SK-N-SH treated with all-trans-retinoic acid at 6 μM for 48 hours (cell line): ENCODE results near the gene PTGS1.

Experiments
- ATAC-seq: fragments of 200-7000 bp; cut with Tn5 transposase; 3 replicates; pipeline ENCODE4 v1.9.1; 2020; ENCODE audit warnings: mild to moderate bottlenecking, moderate library complexity
- ARNTL ChIP-seq: fragments of 450-650 bp; formaldehyde crosslinking; IDR thresholded peaks from 2 replicates; pipeline ENCODE4 v1.5.0; 2020; ENCODE audit warnings: low read depth, mild to moderate bottlenecking, moderate library complexity, borderline replicate concordance
- BACH2 ChIP-seq: fragments of 250-450 bp; sonication (Bioruptor Pico); IDR thresholded peaks from 2 replicates; pipeline ENCODE4 v1.9.0; 2021; ENCODE audit warnings: mild to moderate bottlenecking, borderline replicate concordance
- CSDC2 ChIP-seq: fragments of 250-450 bp; sonication (Bioruptor Pico); IDR thresholded peaks from 2 replicates; pipeline ENCODE4 v1.5.0; 2020; ENCODE audit warnings: mild to moderate bottlenecking, moderate library complexity
- ESRRG ChIP-seq: fragments of 250-450 bp; sonication (Bioruptor Pico); IDR thresholded peaks from 2 replicates; pipeline ENCODE4 v1.6.1; 2021; ENCODE audit warnings: mild to moderate bottlenecking
- GLIS3 ChIP-seq: fragments of 250-450 bp; sonication (Bioruptor Pico); IDR thresholded peaks from 2 replicates; pipeline ENCODE4 v1.5.0; 2020; ENCODE audit warnings: mild to moderate bottlenecking, moderate library complexity
- ISL1 ChIP-seq: fragments of 250-450 bp; sonication (Bioruptor Pico); IDR thresholded peaks from 2 replicates; pipeline ENCODE4 v2.1.2; 2022; ENCODE audit warnings: mild to moderate bottlenecking, moderate library complexity
- OSR1 ChIP-seq: fragments of 250-450 bp; sonication (Bioruptor Pico); IDR thresholded peaks from 2 replicates; pipeline ENCODE4 v1.8.0; 2022; ENCODE audit warnings: moderate library complexity, mild to moderate bottlenecking, inconsistent platforms
- PATZ1 ChIP-seq: fragments of 250-450 bp; sonication (Bioruptor Pico); IDR thresholded peaks from 2 replicates; pipeline ENCODE4 v1.8.0; 2020; ENCODE audit warnings: mild to moderate bottlenecking, moderate library complexity, borderline replicate concordance
- PPARA ChIP-seq: fragments of 250-450 bp; sonication (Bioruptor Pico); IDR thresholded peaks from 2 replicates; pipeline ENCODE4 v1.5.0; 2020; ENCODE audit warnings: mild to moderate bottlenecking, borderline replicate concordance
- RARB ChIP-seq: fragments of 250-450 bp; sonication (Bioruptor Pico); IDR thresholded peaks from 2 replicates; pipeline ENCODE4 v1.8.0; 2021; ENCODE audit warnings: mild to moderate bottlenecking, moderate library complexity
- SNAI2 ChIP-seq: fragments of 250-450 bp; sonication (Bioruptor Pico); IDR thresholded peaks from 2 replicates; pipeline ENCODE4 v1.5.0; 2020; ENCODE audit warnings: mild to moderate bottlenecking, moderate library complexity
- TCF4 ChIP-seq: fragments of 250-450 bp; sonication (Bioruptor Pico); IDR thresholded peaks from 2 replicates; pipeline ENCODE4 v1.8.0; 2021; ENCODE audit warnings: mild to moderate bottlenecking, moderate library complexity, borderline replicate concordance
- TOX ChIP-seq: fragments of 250-450 bp; sonication (Bioruptor Pico); IDR thresholded peaks from 2 replicates; pipeline ENCODE4 v1.8.0; 2021; ENCODE audit warnings: mild to moderate bottlenecking, moderate library complexity, borderline replicate concordance
- ZC3H10 ChIP-seq: fragments of 250-450 bp; sonication (Bioruptor Pico); IDR thresholded peaks from 2 replicates; pipeline ENCODE4 v1.5.1; 2021; ENCODE audit warnings: mild to moderate bottlenecking, moderate library complexity
- ZFP30 ChIP-seq: fragments of 450-650 bp; formaldehyde crosslinking; IDR thresholded peaks from 2 replicates; pipeline ENCODE4 v1.5.0; 2022; ENCODE audit warnings: mild to moderate bottlenecking, moderate library complexity
- ZNF565 ChIP-seq: fragments of 450-650 bp; formaldehyde crosslinking; conservative IDR thresholded peaks from 2 replicates; pipeline ENCODE4 v1.5.0; 2020; ENCODE audit warnings: low read depth, mild to moderate bottlenecking, moderate library complexity
- ZNF70 ChIP-seq: fragments of 450-650 bp; formaldehyde crosslinking; IDR thresholded peaks from 2 replicates; pipeline ENCODE4 v1.5.0; 2020; ENCODE audit warnings: mild to moderate bottlenecking, moderate library complexity
- ZNF8 ChIP-seq: fragments of 450-650 bp; formaldehyde crosslinking; IDR thresholded peaks from 2 replicates; pipeline ENCODE4 v1.5.0; 2020; ENCODE audit warnings: mild to moderate bottlenecking, moderate library complexity
- TF ChIP-seq, protein P1 (sequence below): fragments of 250-450 bp; sonication (Bioruptor Pico); IDR thresholded peaks from 2 replicates; pipeline ENCODE4 v1.5.1; 2020; ENCODE audit warnings: low read depth, mild to moderate bottlenecking, moderate library complexity
- TF ChIP-seq, protein P2 (sequence below): fragments of 250-450 bp; sonication (Bioruptor Pico); IDR thresholded peaks from 2 replicates; pipeline ENCODE4 v1.8.0; 2021; ENCODE audit warnings: low read depth, mild to moderate bottlenecking, moderate library complexity, borderline replicate concordance
- TF ChIP-seq, protein P3 (sequence below): fragments of 250-450 bp; sonication (Bioruptor Pico); IDR thresholded peaks from 2 replicates; pipeline ENCODE4 v1.5.0; 2020; ENCODE audit warnings: mild to moderate bottlenecking, moderate library complexity
- TF ChIP-seq, protein P4 (sequence below): fragments of 250-450 bp; sonication (Bioruptor Pico); IDR thresholded peaks from 2 replicates; pipeline ENCODE4 v1.5.1; 2021; ENCODE audit warnings: mild to moderate bottlenecking, moderate library complexity

Gene PTGS1

GRCh38 chr9:122332083-122332482 lies 38.7 kb upstream of the PTGS1 start:
- peak; percentile 18; the same call in 2 of the 3 replicates for ATAC-seq
- TF ChIP-seq TOX (CRISPR knock-in tag) = no peak
- TF ChIP-seq GLIS3 (CRISPR knock-in tag) = no peak
- TF ChIP-seq, protein P1, sequence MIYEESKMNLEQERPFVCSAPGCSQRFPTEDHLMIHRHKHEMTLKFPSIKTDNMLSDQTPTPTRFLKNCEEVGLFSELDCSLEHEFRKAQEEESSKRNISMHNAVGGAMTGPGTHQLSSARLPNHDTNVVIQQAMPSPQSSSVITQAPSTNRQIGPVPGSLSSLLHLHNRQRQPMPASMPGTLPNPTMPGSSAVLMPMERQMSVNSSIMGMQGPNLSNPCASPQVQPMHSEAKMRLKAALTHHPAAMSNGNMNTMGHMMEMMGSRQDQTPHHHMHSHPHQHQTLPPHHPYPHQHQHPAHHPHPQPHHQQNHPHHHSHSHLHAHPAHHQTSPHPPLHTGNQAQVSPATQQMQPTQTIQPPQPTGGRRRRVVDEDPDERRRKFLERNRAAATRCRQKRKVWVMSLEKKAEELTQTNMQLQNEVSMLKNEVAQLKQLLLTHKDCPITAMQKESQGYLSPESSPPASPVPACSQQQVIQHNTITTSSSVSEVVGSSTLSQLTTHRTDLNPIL (CRISPR knock-in tag) = no peak
- no peak for TF ChIP-seq ZC3H10
- TF ChIP-seq ZFP30 (CRISPR knock-in tag) = no peak
- TF ChIP-seq RARB (CRISPR knock-in tag) = no peak
- no peak for TF ChIP-seq OSR1 (CRISPR knock-in tag)
- no peak for TF ChIP-seq CSDC2
- no peak for TF ChIP-seq BACH2 (CRISPR knock-in tag)
- TF ChIP-seq ZNF70 (CRISPR knock-in tag) = no peak
- TF ChIP-seq SNAI2 (CRISPR knock-in tag) = no peak
- no peak for TF ChIP-seq ZNF8 (CRISPR knock-in tag)
- no peak for TF ChIP-seq ISL1 (CRISPR knock-in tag)
- TF ChIP-seq ARNTL = no peak
- TF ChIP-seq, all 23 proteins: peak for 0

GRCh38 chr9:122332644-122333043 lies 38.2 kb upstream of the PTGS1 start:
- ATAC-seq = no peak
- TF ChIP-seq, protein P1 (CRISPR knock-in tag) = no peak
- TF ChIP-seq TCF4 (CRISPR knock-in tag) (no peak), RARB (CRISPR knock-in tag) (no peak), PATZ1 (no peak), ZNF8 (CRISPR knock-in tag) (no peak), ZFP30 (CRISPR knock-in tag) (no peak), TOX (CRISPR knock-in tag) (no peak), ESRRG (no peak), CSDC2 (no peak), PPARA (CRISPR knock-in tag) (no peak), SNAI2 (CRISPR knock-in tag) (no peak), BACH2 (CRISPR knock-in tag) (no peak), ZNF70 (CRISPR knock-in tag) (no peak), GLIS3 (CRISPR knock-in tag) (no peak), ARNTL (no peak), OSR1 (CRISPR knock-in tag) (no peak), ZC3H10 (no peak), ISL1 (CRISPR knock-in tag) (no peak)
- TF ChIP-seq, protein P2, sequence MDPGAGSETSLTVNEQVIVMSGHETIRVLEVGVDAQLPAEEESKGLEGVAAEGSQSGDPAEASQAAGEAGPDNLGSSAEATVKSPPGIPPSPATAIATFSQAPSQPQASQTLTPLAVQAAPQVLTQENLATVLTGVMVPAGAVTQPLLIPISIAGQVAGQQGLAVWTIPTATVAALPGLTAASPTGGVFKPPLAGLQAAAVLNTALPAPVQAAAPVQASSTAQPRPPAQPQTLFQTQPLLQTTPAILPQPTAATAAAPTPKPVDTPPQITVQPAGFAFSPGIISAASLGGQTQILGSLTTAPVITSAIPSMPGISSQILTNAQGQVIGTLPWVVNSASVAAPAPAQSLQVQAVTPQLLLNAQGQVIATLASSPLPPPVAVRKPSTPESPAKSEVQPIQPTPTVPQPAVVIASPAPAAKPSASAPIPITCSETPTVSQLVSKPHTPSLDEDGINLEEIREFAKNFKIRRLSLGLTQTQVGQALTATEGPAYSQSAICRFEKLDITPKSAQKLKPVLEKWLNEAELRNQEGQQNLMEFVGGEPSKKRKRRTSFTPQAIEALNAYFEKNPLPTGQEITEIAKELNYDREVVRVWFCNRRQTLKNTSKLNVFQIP (CRISPR knock-in tag) = no peak
- TF ChIP-seq, protein P3, sequence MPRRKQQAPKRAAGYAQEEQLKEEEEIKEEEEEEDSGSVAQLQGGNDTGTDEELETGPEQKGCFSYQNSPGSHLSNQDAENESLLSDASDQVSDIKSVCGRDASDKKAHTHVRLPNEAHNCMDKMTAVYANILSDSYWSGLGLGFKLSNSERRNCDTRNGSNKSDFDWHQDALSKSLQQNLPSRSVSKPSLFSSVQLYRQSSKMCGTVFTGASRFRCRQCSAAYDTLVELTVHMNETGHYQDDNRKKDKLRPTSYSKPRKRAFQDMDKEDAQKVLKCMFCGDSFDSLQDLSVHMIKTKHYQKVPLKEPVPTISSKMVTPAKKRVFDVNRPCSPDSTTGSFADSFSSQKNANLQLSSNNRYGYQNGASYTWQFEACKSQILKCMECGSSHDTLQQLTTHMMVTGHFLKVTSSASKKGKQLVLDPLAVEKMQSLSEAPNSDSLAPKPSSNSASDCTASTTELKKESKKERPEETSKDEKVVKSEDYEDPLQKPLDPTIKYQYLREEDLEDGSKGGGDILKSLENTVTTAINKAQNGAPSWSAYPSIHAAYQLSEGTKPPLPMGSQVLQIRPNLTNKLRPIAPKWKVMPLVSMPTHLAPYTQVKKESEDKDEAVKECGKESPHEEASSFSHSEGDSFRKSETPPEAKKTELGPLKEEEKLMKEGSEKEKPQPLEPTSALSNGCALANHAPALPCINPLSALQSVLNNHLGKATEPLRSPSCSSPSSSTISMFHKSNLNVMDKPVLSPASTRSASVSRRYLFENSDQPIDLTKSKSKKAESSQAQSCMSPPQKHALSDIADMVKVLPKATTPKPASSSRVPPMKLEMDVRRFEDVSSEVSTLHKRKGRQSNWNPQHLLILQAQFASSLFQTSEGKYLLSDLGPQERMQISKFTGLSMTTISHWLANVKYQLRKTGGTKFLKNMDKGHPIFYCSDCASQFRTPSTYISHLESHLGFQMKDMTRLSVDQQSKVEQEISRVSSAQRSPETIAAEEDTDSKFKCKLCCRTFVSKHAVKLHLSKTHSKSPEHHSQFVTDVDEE (CRISPR knock-in tag) = no peak

DNA sequence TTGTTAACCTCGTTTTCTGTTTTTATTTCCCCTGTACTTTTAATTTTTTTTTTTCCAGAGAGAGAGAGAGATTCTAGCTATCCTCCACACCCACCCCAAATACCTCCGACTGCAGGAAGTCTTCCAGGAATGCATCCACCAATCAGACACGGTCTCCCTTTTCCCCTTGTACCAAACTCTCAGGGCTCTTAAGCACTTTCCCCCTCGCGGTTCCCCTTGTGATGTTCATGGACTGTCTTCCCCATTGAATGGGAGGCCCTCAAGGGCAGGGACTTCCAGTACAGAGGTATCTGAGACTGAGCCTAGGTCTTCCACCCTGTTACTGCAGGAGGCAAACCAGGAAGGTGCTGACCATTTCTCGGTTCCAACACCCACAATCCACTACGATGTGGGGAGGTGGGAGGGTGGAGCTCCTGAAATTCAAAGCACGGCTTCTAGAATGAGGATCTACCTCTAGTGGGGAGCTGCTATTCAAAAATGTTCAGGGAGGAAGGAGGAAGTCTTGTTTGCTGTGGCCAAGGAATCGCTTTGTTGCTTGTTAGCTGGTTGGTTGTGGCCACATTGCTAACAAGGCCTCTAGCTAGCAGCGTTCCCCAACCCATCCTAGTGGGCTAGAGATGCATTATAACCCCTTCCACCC lies 37.5 kb upstream of the PTGS1 start:
- no peak for ATAC-seq
- TF ChIP-seq ESRRG = no peak
- no peak for TF ChIP-seq TOX (CRISPR knock-in tag)
- no peak for TF ChIP-seq ZNF565 (CRISPR knock-in tag)
- TF ChIP-seq, protein P3 (CRISPR knock-in tag) = no peak
- TF ChIP-seq, protein P4, sequence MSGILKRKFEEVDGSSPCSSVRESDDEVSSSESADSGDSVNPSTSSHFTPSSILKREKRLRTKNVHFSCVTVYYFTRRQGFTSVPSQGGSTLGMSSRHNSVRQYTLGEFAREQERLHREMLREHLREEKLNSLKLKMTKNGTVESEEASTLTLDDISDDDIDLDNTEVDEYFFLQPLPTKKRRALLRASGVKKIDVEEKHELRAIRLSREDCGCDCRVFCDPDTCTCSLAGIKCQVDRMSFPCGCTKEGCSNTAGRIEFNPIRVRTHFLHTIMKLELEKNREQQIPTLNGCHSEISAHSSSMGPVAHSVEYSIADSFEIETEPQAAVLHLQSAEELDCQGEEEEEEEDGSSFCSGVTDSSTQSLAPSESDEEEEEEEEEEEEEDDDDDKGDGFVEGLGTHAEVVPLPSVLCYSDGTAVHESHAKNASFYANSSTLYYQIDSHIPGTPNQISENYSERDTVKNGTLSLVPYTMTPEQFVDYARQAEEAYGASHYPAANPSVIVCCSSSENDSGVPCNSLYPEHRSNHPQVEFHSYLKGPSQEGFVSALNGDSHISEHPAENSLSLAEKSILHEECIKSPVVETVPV (CRISPR knock-in tag) = no peak
- TF ChIP-seq, protein P1 (CRISPR knock-in tag) = no peak
- no peak for TF ChIP-seq CSDC2
